AML-193 (cell line): ENCODE measurements around the gene ADAMTSL3.
"Not testable (repeated sequence)": the region's sequence is repeated elsewhere in the genome, so short reads cannot be mapped to it uniquely, and the experiment has no call there.

Experiments used
- DNase-seq, 2 experiments: peaks; one replicate each; lab custom pipeline; 2025; lab: John Stamatoyannopoulos, UW

Gene ADAMTSL3

DNA sequence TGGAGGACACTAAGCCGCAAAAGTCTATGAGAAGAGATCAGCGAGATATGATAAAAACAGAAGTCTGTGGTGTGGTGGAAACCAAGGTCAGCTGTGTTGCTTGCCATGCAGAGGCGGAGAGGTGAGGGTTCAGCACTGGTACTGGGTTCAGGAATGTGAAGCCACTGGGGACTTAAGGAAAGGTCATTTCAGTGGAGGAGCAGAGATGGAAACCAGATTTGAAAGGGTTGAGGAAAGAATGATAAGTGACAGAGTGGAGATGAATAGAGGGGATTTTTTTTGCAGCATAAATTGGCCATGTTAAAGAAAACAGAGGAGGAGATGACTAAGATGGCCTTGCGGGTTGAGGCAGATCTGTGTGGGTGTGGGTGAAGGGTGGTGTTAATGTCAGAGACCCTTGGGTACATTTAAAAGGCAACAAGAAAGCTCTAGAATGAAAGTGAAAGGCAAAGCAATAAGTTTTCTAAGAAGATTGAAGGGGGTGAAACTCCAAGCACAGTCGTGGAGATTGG lies 265.5 kb downstream of the ADAMTSL3 start:
- DNase-seq = no peak

DNA sequence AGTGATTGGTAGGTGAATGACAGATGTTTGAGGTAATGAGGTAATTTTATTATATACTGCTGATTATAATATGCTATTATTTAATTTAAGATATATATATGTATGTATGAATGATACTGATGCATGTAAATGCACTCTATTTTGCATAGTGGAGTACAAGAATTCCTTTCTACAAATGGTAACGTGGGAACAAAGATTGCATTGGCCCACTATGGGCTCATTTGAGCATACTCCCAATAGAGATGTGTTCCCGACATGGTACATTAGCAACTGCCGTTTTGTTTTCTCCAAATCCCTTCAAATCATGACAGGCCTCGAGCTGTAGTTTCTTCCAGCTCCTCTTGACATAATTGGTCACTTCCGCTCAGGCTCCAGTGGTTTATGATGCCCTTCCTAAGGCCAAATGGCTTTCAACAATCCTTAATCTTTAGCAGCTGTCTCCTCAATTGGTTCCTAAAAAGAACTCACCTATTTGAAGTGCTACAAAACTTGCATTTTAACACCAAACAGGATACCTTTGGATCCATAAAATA lies 266.1 kb downstream of the ADAMTSL3 start:
- no peak for DNase-seq

GRCh38 chr15:83922649-83923294 lies 268.8 kb downstream of the ADAMTSL3 start:
- no peak for DNase-seq

DNA sequence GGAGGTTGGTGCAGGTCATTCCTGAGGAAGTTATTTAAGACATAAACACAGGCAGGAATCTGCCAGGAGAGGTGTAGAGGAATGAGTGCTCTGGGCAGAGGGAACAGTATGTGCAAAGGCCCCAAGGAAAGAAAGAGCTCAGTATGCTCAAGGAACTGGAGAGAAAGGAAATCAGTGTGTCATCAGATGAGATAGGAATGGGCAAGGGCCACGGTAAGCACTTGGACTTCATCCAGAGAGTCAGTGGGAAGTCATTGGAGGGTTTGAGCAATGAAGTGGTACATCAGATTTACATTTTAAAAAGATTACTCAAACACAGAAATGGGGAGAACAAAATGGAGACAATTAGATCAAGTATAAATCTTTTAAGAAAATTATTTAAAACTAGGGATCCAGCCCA lies 272.2 kb downstream of the ADAMTSL3 start:
- no peak for DNase-seq

DNA sequence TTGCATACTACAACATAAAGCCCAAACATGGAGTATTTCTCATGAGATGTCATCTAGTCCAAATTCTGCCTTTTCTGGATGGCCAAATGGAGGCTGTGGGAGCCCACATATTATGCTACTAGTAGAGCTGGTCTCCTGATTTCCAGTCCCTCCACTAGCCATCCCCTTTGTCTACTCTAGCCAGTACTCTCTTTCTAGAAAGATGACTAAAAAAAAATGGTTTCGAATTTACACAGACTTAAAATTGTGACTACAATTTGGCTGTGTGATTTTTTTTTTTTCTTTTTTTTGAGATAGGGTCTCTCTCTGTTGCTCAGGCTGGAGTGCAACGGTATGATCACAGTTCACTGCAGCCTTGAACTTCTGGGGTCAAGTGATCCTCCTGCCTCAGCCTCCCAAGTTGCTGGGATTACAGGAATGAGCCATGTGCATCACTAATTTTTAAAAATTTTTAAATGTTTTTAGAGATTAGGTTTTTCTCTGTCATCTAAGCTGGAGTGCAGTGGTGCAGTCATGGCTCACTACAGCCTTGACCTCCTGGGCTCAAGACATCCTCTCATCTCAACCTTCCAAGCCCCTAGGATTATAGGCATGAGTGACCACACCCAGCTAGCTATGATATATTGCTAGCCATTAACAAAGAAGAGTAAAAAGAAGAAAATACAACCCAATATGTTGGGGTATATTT lies 273.9 kb downstream of the ADAMTSL3 start:
- DNase-seq = no peak

DNA sequence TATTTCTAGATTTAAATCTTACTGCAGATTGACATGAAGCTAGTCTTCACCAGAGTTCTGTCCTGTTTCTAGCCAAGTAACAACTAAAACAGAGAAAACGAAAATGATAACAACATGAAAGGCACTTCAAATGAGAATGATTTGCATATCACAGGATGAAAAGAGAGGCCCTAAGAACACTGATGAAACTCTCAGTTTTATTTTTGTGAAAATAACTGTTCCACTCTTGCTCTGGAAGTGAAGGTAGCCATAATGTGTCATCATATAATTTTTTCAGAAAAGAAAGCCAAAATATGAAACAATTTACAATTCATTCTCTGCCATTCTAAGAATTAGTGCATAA lies 274.4 kb downstream of the ADAMTSL3 start:
- no peak for DNase-seq

GRCh38 chr15:83928878-83929418 lies 275.0 kb downstream of the ADAMTSL3 start:
- no peak for DNase-seq

GRCh38 chr15:83929619-83930018 lies 275.7 kb downstream of the ADAMTSL3 start:
- DNase-seq = no peak

DNA sequence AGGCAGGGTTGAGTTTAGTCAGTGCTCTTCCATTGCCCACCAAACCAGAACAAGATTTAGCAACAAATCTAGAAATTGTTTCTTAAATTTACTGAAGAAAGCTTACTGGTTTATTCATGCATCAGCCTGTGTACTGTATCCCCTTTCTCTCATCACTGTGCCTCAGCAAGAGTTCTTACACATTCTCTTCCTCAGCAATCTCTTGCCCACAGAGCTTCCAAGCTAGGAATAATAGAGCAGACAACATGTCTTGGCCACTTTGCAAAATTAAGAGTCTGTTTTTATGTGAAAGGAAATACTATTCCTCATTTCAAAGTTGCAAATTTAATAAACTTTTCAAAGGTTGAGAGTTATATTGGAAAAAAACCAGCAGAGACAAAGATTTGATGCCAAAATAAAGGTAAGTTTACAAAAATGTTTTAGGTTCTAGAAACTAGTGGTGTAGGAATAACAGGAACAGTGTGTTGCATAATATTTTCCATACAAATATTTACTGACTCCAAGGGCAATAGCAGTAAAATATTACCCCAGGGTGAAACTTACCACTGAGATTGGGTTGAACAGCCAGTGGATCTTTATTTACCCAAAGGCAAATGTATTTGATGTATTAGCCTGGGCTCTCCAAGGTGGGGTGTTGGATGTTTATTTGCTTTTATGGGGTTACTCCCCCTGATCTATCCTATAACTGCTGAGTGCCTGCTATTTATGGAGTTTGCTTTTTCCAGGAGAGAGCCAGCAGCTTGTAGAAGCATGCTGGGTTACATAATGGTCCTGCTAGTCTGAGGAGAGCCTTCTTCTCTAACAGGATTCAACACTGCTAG lies 276.7 kb downstream of the ADAMTSL3 start:
- DNase-seq = no peak

GRCh38 chr15:83935774-83936173 lies 281.9 kb downstream of the ADAMTSL3 start:
- DNase-seq = no peak

GRCh38 chr15:83940136-83940535 lies 286.2 kb downstream of the ADAMTSL3 start:
- DNase-seq = no peak

DNA sequence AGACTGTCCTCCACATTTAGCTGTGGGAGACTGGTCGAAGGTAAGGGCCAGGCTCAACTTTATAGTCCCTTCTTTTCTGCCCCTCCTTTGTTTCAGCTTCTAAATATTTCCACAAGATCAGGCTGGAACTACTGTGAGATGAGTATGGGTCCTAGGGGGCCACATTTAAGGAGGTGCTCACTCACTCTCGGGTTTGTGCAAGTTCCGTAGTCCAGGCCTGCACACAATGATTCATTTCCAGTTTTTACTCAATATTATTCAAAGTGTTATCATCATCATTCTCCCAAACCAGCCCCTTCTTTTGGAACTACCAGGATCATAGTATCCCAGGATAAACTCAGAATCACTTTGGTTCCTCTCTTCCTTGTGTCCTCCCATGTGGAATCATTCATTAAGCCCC lies 289.1 kb downstream of the ADAMTSL3 start:
- DNase-seq = no peak

DNA sequence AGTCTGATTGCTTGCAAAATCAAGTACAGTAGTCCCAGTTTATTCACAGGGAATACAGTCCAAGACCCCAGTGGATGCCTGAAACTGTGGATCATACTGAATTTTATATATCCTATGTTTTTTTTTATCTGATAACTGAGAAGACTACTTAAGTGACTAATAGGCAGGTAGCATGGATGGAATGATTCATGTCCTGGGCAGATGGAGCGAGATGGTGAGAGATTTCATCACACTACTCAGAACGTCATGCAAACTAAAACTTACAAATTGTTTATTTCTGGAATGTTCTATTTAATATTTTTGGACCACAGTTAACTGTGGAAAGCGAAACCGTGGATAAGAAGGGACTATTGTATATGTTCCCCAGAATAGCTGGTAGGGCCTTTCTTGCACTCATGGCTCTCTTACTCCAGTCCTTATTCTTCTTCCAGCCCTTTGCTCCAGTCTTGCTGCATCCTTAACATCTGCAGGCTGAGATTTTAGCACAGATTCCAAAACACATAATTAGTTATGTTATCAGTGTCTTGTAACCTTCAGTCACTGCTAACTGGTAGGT lies 290.0 kb downstream of the ADAMTSL3 start:
- no peak for DNase-seq

DNA sequence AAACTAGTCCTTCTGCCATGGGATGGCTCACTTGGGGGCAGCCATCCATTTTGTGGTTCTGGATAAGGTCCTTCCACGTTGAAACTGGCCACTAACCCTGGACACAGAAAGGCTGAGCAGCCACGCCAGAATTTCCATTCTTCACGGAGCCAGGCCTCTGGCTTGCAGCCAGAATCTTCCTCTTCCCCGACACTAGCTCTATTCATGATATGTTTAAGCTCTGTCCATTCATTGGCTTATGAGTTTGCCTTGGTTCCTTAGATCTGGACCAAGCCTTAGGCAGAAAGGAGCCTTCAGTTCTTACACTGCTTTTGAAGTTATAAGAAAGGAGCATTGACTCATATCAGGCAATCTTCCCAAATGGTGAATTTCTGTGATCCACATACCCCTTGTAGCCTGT lies 293.2 kb downstream of the ADAMTSL3 start:
- no peak for DNase-seq

GRCh38 chr15:83954506-83954905 lies 300.6 kb downstream of the ADAMTSL3 start:
- no peak for DNase-seq

GRCh38 chr15:83955806-83956265 lies 301.9 kb downstream of the ADAMTSL3 start:
- DNase-seq = no peak

DNA sequence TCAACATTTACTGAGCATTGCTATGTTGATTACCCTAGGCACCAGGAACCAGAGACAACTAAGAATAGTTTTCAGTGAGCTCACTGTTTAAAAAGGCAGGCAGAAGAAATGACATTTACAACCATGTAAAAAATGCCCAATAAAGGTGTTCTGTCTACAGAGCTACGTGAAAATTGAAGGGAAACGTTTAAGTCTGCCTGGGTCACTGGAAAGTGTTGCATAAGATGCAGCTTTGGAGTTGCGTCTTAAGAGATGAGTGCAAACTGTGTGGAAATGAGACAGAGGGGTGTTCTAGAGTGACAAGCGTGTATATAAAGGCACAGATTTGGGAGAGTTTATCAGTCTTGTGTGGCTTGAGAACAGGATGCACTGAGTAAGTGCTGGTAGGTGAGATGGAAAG lies 303.0 kb downstream of the ADAMTSL3 start:
- no peak for DNase-seq

DNA sequence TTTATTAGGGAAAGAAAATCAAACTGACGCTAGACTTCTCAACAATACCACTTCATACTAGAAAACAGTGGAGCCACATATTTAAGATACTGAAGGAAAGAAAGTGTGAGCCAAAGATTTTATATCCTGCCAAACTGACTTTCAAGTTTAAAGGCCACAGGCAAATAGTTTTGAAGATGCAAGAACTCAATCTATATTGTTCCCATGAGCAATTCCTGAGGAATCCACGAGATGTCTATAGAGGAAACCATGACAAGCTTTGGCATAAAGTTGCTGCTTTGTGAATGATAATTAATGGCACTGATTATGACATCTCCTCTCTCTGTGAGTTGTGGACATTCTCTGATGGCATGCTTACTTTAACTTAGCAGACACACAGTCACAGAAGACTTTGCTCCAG lies 305.6 kb downstream of the ADAMTSL3 start:
- no peak for DNase-seq

- DNase-seq = no peak
Measured at GRCh38 chr15:83960192-83960829, 306.4 kb downstream of the ADAMTSL3 start.

DNA sequence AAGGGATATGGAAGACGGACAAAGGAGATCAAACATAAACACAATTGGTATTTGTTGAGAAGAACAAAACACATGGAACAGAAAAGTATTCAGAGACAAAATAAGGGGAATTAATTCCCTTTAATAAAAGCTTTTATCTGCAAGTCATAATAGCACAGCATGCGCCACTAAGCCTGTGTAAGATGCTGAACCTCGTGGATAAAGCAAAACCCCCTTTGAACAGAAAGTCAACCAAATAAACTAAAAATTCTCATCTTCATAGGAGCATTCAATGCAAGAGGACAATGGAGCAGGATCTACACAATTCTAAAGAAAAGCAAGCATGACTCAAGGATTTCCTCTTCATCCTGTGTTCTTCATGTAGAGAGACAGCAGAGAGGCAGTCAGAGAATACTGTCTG lies 307.4 kb downstream of the ADAMTSL3 start:
- DNase-seq = no peak

DNA sequence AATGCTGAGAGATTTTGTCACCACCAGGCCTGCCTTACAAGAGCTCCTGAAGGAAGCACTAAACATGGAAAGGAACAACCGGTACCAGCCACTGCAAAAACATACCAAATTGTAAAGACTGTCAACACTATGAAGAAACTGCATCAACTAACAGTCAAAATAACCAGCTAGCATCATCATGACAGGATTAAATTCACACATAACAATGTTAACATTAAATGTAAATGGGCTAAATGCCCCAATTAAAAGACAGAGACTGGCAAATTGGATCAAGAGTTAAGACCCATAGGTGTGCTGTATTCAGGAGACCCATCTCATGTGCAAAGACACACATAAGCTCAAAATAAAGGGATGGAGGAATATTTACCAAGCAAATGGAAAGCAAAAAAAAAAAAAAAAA lies 311.0 kb downstream of the ADAMTSL3 start:
- not testable (repeated sequence) for DNase-seq
